ENCODE results near the gene SENP5. TPM values are rescaled to one million over a fixed set of nuclear protein-coding genes. Genes with fewer than 3 reads are reported as not detected.

Gene SENP5
- total RNA-seq, 1 experiment from 2014 or later: 27.6 TPM

- no peaks in the 10 kb centered on the region for H4K20me1 ChIP-seq (ENCODE audit: insufficient read depth)
- intact Hi-C loops (cut with micrococcal nuclease): no loop called here
- H3K27me3 ChIP-seq (ENCODE audit: insufficient read depth, low read length): no peaks in the 10 kb centered on the region
- no peak overlapping the region for H3K27ac ChIP-seq (ENCODE audit: low read depth, low read length)
- H3K79me2 ChIP-seq (ENCODE audit: insufficient read depth, low read length): no peaks in the 10 kb centered on the region
- H2AFZ ChIP-seq (ENCODE audit: low read depth, low read length, poor library complexity, severe bottlenecking): no peak overlapping the region
- no TSS peak for BruUV-seq (replicated peaks)
- H3K4me3 ChIP-seq (replicated peaks in 1 of 2; ENCODE audit: low read depth in 1 of 2, low read length in 2 of 2): no peak overlapping the region
- no peaks in the 10 kb centered on the region for H3K36me3 ChIP-seq (ENCODE audit: control insufficient read depth in 1 of 2, insufficient read depth in 2 of 2, low read length in 2 of 2)
- no peaks in the 10 kb centered on the region for H3K9me3 ChIP-seq (ENCODE audit: control insufficient read depth in 1 of 2, insufficient read depth in 1 of 2, low read depth in 1 of 2, low read length in 2 of 2)
- no peak overlapping the region for H3K4me2 ChIP-seq (ENCODE audit: low read length)
- ChIA-PET POLR2A (no interaction called here), RAD21 (ENCODE audit: low non-redundant PET in 1 of 2, low total read pairs in 2 of 2, uncharacterized antibody in 2 of 2, unreplicated experiment in 2 of 2) (no interaction called here), CTCF (no interaction called here)
- DNase-seq (ENCODE audit: low read depth, low spot score) (no peak), ATAC-seq (no peak)
- H3K9me2 ChIP-seq (ENCODE audit: insufficient read depth): no peaks in the 10 kb centered on the region
- TF ChIP-seq RAD21 (IDR thresholded peaks at IDR 0.05; ENCODE audit: low read depth) (no peak), SIN3A (IDR thresholded peaks at IDR 0.05; ENCODE audit: low read depth) (no peak), ELF1 (IDR thresholded peaks at IDR 0.05; ENCODE audit: borderline replicate concordance, low read depth) (no peak), POLR2AphosphoS5 (IDR thresholded peaks at IDR 0.05; ENCODE audit: low read depth, low read length) (no peak), JUND (IDR thresholded peaks at IDR 0.05) (no peak), ZFX (IDR thresholded peaks at IDR 0.05) (no peak), YY1 (IDR thresholded peaks at IDR 0.05; ENCODE audit: extremely low read depth, insufficient replicate concordance, low read depth, low read length) (no peak), POLR2A (IDR thresholded peaks at IDR 0.05; ENCODE audit: borderline replicate concordance, extremely low read depth, insufficient read depth, insufficient read length) (no peak), CBX3 (IDR thresholded peaks at IDR 0.05; ENCODE audit: low read depth) (no peak), SRF (IDR thresholded peaks at IDR 0.05; ENCODE audit: low read depth) (no peak)
- TF ChIP-seq, protein P1, sequence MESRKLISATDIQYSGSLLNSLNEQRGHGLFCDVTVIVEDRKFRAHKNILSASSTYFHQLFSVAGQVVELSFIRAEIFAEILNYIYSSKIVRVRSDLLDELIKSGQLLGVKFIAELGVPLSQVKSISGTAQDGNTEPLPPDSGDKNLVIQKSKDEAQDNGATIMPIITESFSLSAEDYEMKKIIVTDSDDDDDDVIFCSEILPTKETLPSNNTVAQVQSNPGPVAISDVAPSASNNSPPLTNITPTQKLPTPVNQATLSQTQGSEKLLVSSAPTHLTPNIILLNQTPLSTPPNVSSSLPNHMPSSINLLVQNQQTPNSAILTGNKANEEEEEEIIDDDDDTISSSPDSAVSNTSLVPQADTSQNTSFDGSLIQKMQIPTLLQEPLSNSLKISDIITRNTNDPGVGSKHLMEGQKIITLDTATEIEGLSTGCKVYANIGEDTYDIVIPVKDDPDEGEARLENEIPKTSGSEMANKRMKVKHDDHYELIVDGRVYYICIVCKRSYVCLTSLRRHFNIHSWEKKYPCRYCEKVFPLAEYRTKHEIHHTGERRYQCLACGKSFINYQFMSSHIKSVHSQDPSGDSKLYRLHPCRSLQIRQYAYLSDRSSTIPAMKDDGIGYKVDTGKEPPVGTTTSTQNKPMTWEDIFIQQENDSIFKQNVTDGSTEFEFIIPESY (IDR thresholded peaks at IDR 0.05; ENCODE audit: extremely low read depth, insufficient replicate concordance, low read length): no peak
- TF ChIP-seq, protein P2, sequence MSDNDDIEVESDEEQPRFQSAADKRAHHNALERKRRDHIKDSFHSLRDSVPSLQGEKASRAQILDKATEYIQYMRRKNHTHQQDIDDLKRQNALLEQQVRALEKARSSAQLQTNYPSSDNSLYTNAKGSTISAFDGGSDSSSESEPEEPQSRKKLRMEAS (IDR thresholded peaks at IDR 0.05): no peak
- TF ChIP-seq, protein P3, sequence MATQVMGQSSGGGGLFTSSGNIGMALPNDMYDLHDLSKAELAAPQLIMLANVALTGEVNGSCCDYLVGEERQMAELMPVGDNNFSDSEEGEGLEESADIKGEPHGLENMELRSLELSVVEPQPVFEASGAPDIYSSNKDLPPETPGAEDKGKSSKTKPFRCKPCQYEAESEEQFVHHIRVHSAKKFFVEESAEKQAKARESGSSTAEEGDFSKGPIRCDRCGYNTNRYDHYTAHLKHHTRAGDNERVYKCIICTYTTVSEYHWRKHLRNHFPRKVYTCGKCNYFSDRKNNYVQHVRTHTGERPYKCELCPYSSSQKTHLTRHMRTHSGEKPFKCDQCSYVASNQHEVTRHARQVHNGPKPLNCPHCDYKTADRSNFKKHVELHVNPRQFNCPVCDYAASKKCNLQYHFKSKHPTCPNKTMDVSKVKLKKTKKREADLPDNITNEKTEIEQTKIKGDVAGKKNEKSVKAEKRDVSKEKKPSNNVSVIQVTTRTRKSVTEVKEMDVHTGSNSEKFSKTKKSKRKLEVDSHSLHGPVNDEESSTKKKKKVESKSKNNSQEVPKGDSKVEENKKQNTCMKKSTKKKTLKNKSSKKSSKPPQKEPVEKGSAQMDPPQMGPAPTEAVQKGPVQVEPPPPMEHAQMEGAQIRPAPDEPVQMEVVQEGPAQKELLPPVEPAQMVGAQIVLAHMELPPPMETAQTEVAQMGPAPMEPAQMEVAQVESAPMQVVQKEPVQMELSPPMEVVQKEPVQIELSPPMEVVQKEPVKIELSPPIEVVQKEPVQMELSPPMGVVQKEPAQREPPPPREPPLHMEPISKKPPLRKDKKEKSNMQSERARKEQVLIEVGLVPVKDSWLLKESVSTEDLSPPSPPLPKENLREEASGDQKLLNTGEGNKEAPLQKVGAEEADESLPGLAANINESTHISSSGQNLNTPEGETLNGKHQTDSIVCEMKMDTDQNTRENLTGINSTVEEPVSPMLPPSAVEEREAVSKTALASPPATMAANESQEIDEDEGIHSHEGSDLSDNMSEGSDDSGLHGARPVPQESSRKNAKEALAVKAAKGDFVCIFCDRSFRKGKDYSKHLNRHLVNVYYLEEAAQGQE (IDR thresholded peaks at IDR 0.05; ENCODE audit: low read depth): no peak
- TF ChIP-seq, protein P4, sequence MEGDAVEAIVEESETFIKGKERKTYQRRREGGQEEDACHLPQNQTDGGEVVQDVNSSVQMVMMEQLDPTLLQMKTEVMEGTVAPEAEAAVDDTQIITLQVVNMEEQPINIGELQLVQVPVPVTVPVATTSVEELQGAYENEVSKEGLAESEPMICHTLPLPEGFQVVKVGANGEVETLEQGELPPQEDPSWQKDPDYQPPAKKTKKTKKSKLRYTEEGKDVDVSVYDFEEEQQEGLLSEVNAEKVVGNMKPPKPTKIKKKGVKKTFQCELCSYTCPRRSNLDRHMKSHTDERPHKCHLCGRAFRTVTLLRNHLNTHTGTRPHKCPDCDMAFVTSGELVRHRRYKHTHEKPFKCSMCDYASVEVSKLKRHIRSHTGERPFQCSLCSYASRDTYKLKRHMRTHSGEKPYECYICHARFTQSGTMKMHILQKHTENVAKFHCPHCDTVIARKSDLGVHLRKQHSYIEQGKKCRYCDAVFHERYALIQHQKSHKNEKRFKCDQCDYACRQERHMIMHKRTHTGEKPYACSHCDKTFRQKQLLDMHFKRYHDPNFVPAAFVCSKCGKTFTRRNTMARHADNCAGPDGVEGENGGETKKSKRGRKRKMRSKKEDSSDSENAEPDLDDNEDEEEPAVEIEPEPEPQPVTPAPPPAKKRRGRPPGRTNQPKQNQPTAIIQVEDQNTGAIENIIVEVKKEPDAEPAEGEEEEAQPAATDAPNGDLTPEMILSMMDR (IDR thresholded peaks at IDR 0.05 in 2 of 3, conservative IDR thresholded peaks at IDR 0.05 in 1 of 3; ENCODE audit: borderline replicate concordance in 1 of 3, insufficient read depth in 1 of 3, low read depth in 2 of 3, low read length in 2 of 3): no peak
- no peak overlapping the region for H3K9ac ChIP-seq (ENCODE audit: low read length)
- H3K4me1 ChIP-seq (ENCODE audit: control insufficient read depth in 1 of 2, insufficient read depth in 2 of 2, low read length in 2 of 2): no peaks in the 10 kb centered on the region
These were observed 94.6 kb downstream of the SENP5 start for GRCh38 chr3:196962108-196962929.

Measured in HCT116 (cell line).